Gastrocnemius medialis (tissue), 4 donors: ENCODE data around the gene NUDCD3.
A peak's percentile ranks its signal among the peaks of the same experiment; 100 is the strongest.

ENCODE experiments used
- POLR2A ChIP-seq, 2 donors: fragments of 450-650 bp; IDR thresholded peaks; one replicate each; pipeline ENCODE4 v1.6.1; 2017; ENCODE audit warnings: antibody characterized with exemption in 2 of 2, mild to moderate bottlenecking in 2 of 2, moderate library complexity in 2 of 2
- TF ChIP-seq, protein P1 (sequence below), 5 experiments: fragments of 450-650 bp in 3 of 5; fragments of 200-600 bp in 2 of 5; sonication (generic) in 2 of 5; IDR thresholded peaks in 4 of 5; conservative IDR thresholded peaks in 1 of 5; 1 replicate in 4 of 5; 2 replicates in 1 of 5; pipeline ENCODE4 v1.5.1; 2016 to 2019; ENCODE audit warnings: antibody characterized with exemption in 5 of 5, mild to moderate bottlenecking in 3 of 5, moderate library complexity in 3 of 5

DNA sequence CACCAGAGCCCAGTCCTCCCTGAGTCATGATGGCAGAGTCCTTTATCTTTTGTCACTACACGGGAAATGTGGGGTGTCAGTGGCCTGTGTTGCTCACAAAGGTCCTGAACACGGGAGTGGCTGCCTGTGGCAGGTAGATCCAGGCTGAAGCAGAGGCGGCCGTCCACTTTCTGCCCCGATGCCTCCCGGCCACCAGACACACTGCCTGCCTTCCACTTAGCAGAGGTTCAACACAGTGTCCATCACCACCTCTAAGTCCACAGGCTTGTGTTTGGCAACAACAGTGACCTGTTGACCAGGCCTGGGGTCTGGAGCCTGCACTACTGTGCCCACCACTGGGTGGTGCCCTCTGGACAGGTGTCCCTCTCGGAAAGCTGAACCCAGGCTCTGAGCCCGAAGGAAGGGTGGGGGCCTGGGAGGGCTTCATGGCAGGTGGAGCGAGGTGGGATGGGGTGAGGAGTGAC, 115.2 kb downstream of the NUDCD3 start:
- TF ChIP-seq, protein P1, sequence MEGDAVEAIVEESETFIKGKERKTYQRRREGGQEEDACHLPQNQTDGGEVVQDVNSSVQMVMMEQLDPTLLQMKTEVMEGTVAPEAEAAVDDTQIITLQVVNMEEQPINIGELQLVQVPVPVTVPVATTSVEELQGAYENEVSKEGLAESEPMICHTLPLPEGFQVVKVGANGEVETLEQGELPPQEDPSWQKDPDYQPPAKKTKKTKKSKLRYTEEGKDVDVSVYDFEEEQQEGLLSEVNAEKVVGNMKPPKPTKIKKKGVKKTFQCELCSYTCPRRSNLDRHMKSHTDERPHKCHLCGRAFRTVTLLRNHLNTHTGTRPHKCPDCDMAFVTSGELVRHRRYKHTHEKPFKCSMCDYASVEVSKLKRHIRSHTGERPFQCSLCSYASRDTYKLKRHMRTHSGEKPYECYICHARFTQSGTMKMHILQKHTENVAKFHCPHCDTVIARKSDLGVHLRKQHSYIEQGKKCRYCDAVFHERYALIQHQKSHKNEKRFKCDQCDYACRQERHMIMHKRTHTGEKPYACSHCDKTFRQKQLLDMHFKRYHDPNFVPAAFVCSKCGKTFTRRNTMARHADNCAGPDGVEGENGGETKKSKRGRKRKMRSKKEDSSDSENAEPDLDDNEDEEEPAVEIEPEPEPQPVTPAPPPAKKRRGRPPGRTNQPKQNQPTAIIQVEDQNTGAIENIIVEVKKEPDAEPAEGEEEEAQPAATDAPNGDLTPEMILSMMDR (IDR thresholded peaks at IDR 0.05 in 4 of 5, conservative IDR thresholded peaks at IDR 0.05 in 1 of 5), result peak; percentile 62 to 79 (median 70)
- TF ChIP-seq POLR2A (IDR thresholded peaks at IDR 0.05), result no peak
